Right lobe of liver (tissue), 6 donors: ENCODE measurements around the gene NR5A2. TPM values are rescaled to one million over a fixed set of nuclear protein-coding genes. Genes with fewer than 3 reads are reported as not detected.

ENCODE experiments used
- ATAC-seq, 4 donors: fragments of 200-7000 bp; cut with Tn5 transposase; one replicate each; pipeline ENCODE4 v1.9.1; 2020; ENCODE audit warnings: mild to moderate bottlenecking in 4 of 4, moderate library complexity in 4 of 4
- DNase-seq, 3 donors: peaks; one replicate each; pipeline ENCODE4 v3.0.0-alpha.2; 2020
- H3K27ac ChIP-seq, 3 donors: fragments of 200-600 bp; one replicate each; pipeline ENCODE4 v1.8.0; 2022
- H3K27me3 ChIP-seq, 2 donors: fragments of 200-600 bp; one replicate each; pipeline ENCODE4 v1.8.0; 2022
- H3K36me3 ChIP-seq, 4 donors: fragments of 200-600 bp; sonication (generic) in 1 of 4; one replicate each; pipeline versions ENCODE4 v1.5.1 to v1.8.0; 2017 to 2022; ENCODE audit warnings: control low read depth in 1 of 4
- H3K4me1 ChIP-seq, 4 donors: fragments of 200-600 bp; sonication (generic) in 1 of 4; one replicate each; pipeline versions ENCODE4 v1.5.1 to v1.8.0; 2017 to 2022; ENCODE audit warnings: control low read depth in 1 of 4
- H3K4me3 ChIP-seq, 3 donors: fragments of 200-600 bp; one replicate each; pipeline ENCODE4 v1.8.0; 2022
- H3K9me3 ChIP-seq, 4 donors: fragments of 200-600 bp; sonication (generic) in 1 of 4; one replicate each; pipeline versions ENCODE4 v1.5.1 to v1.8.0; 2017 to 2022; ENCODE audit warnings: control low read depth in 1 of 4
- CTCF ChIP-seq, 4 donors: fragments of 200-600 bp in 3 of 4; fragments of 450-650 bp in 1 of 4; IDR thresholded peaks; one replicate each; pipeline versions ENCODE4 v1.5.1 to v1.8.0; 2016 to 2022; ENCODE audit warnings: antibody characterized with exemption in 4 of 4, mild to moderate bottlenecking in 2 of 4
- POLR2A ChIP-seq: fragments of 450-650 bp; IDR thresholded peaks from one replicate; pipeline ENCODE4 v1.6.1; 2017; ENCODE audit warnings: antibody characterized with exemption, mild to moderate bottlenecking
- WGBS: methylation state at CpG from one replicate; pipeline ENCODE4 v1.1.6; 2018; ENCODE audit warnings: low coverage, low lambda C conversion rate; ENCODE audit not compliant: insufficient coverage; ENCODE audit errors: missing lambda C conversion rate; 5-methylcytosine and 5-hydroxymethylcytosine counted together
- intact Hi-C, 2 donors: fragments of 100-400 bp; cut with DNase I; formaldehyde crosslinking; loops; one replicate each; pipeline versions ENCODE4 v1.11.2 to v1.14.1; 2022
- total RNA-seq, 6 experiments: library from RNA; depleted of rRNA in 2 of 6; stranded (reverse); fragments of >200 nt in 2 of 6; fragmentation: NEBNext Ultra II Directional in 3 of 6; extraction: Animal tissue kit (Norgen Biotek cat#: 25700) in 3 of 6; gene quantifications; one replicate each; pipeline versions ENCODE4 v1.1.0 to v1.2.4, GENCODE V29; 2016 to 2023
- donor health status: DM: no; HTN: yes; CAD: no.
- donor health status: DM: no; HTN: no; CAD: no.
- donor health status: DM: no; HTN: no; CAD: no.
- donor health status: DM: no; HTN: yes; CAD: no.
- donor health status: DM: no; HTN: yes; CAD: no.

NR5A2 gene
- total RNA-seq, 6 experiments from 2014 or later: 20.4 to 35.0 (median 28.5) TPM

- Histone ChIP-seq H3K4me3 (peak overlapping the region; percentile 58 to 64 (median 60)), H3K36me3 (peaks cover 0 to 2% (median 0%) of the 10 kb centered on the region in 4 donors), H3K4me1 (peaks cover 0 to 20% (median 4%) of the 10 kb centered on the region in 4 donors), H3K27me3 (no peaks in the 10 kb centered on the region), H3K27ac (peak overlapping the region; percentile 83 to 98 (median 97)), H3K9me3 (no peaks in the 10 kb centered on the region)
- peak; percentile 0 to 16 (median 7) for ATAC-seq
- intact Hi-C loops: no loop called here
- TF ChIP-seq POLR2A (no peak), CTCF (IDR thresholded peaks at IDR 0.05) (no peak)
- WGBS: 30% methylated on average over 20 of the region's 32 CpGs
- DNase-seq: peak in 1 of 3 donors; percentile 49
Measured at GRCh38 chr1:200038325-200038980, 10.9 kb downstream of the NR5A2 start.

GRCh38 chr1:200038981-200039848, 11.7 kb downstream of the NR5A2 start:
- H3K27me3 ChIP-seq: no peaks in the 10 kb centered on the region
- peak; percentile 20 to 58 (median 48) for ATAC-seq
- WGBS: 0% methylated on average over 15 of the region's 79 CpGs
- intact Hi-C loops: no loop called here
- no peaks in the 10 kb centered on the region for H3K36me3 ChIP-seq
- peak; percentile 71 to 83 (median 77) for DNase-seq
- H3K27ac ChIP-seq: peak overlapping the region; percentile 83 to 98 (median 97)
- peak overlapping the region; percentile 58 to 64 (median 60) for H3K4me3 ChIP-seq
- peaks cover 0 to 20% (median 8%) of the 10 kb centered on the region in 4 donors for H3K4me1 ChIP-seq
- no peak for TF ChIP-seq CTCF (IDR thresholded peaks at IDR 0.05)
- peak; percentile 31 for TF ChIP-seq POLR2A
- no peaks in the 10 kb centered on the region for H3K9me3 ChIP-seq

DNA sequence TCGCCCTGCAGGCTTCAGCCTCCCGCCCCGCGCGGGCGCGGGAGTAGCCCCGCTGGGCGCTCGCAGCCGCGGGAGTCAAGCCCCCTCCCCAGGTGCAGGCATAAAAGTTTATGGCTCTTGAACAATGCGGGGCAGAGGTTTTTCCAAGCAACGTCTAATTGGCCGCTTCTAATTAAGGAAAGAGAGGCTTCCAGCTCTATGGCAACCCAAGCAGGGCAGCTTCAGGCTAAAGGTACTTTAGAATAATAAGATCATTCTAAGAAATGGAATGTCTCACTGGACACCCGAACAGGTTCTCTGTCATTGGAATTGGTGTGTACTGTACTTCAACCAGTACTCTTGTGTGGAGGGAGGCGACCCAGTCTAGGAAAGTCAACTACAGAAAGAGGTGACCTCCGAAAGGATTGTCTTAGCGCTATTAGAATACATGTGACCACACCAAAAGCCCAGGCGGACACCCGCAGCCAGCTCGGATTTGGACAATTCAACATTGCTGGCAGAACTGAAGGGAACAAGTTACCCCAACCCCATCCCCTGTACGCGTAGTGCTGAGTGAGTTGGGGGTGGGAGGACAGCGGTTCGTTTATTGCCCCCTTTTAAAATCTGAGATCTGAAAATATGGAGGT, 12.5 kb downstream of the NR5A2 start:
- Histone ChIP-seq H3K4me3 (peak overlapping the region; percentile 58 to 64 (median 60)), H3K4me1 (peaks cover 0 to 18% (median 8%) of the 10 kb centered on the region in 4 donors), H3K27ac (peak overlapping the region; percentile 83 to 98 (median 97)), H3K9me3 (no peaks in the 10 kb centered on the region), H3K27me3 (no peaks in the 10 kb centered on the region), H3K36me3 (no peaks in the 10 kb centered on the region)
- ATAC-seq: peak in 2 of 4 donors; percentile 1 to 2
- DNase-seq: no peak
- WGBS: 2% methylated on average over 17 of the region's 26 CpGs
- TF ChIP-seq POLR2A: no peak
- no peak for TF ChIP-seq CTCF (IDR thresholded peaks at IDR 0.05)
- intact Hi-C loops: no loop called here

GRCh38 chr1:200040481-200041138, 13.1 kb downstream of the NR5A2 start:
- Histone ChIP-seq H3K27ac (peak overlapping the region; percentile 83 to 98 (median 97)), H3K27me3 (no peaks in the 10 kb centered on the region), H3K36me3 (no peaks in the 10 kb centered on the region), H3K4me3 (peak overlapping the region; percentile 58 to 64 (median 60)), H3K4me1 (peaks cover 0 to 17% (median 8%) of the 10 kb centered on the region in 4 donors), H3K9me3 (no peaks in the 10 kb centered on the region)
- 0% methylated on average over 12 of the region's 35 CpGs for whole genome bisulfite sequencing
- TF ChIP-seq POLR2A: peak; percentile 63
- no peak for TF ChIP-seq CTCF (IDR thresholded peaks at IDR 0.05)
- ATAC-seq (peak; percentile 64 to 79 (median 70)), DNase-seq (peak; percentile 82 to 87 (median 86))
- intact Hi-C loops: no loop called here
